CD4-positive, alpha-beta memory T cell (primary cell): ENCODE results near the gene GALNT18. TPM values are rescaled to one million over a fixed set of nuclear protein-coding genes. Genes with fewer than 3 reads are reported as not detected.

ENCODE experiments used
- CTCF ChIA-PET: fragments of 350-600 bp; sonication (Branson Sonifier 250); formaldehyde crosslinking; loops from one replicate; lab custom pipeline; 2021; ENCODE audit warnings: inconsistent platforms; ENCODE audit not compliant: partially characterized antibody; lab: Charles Lee
- POLR2A ChIA-PET: fragments of 350-600 bp; sonication (Branson Sonifier 250); formaldehyde crosslinking; loops from one replicate; lab custom pipeline; 2021; ENCODE audit not compliant: partially characterized antibody; lab: Charles Lee
- DNase-seq, 5 donors: peaks; one replicate each; pipeline versions ENCODE4 v3.0.0 to v3.0.0-alpha.2; 2020 to 2022; ENCODE audit warnings: mixed read lengths in 1 of 5
- H3K27ac ChIP-seq: one replicate; pipeline ENCODE4 v1.7.0; 2013; ENCODE audit warnings: low read depth, low read length
- H3K27me3 ChIP-seq: 2 replicates; pipeline ENCODE4 v1.7.0; 2013; ENCODE audit warnings: mild to moderate bottlenecking, low read length, moderate library complexity; ENCODE audit not compliant: insufficient read depth
- H3K36me3 ChIP-seq: 2 replicates; pipeline ENCODE4 v1.7.0; 2013; ENCODE audit warnings: mild to moderate bottlenecking, low read length, moderate library complexity; ENCODE audit not compliant: insufficient read depth
- H3K4me1 ChIP-seq: 2 replicates; pipeline ENCODE4 v1.7.0; 2013; ENCODE audit warnings: mild to moderate bottlenecking, low read length, moderate library complexity; ENCODE audit not compliant: insufficient read depth
- H3K4me3 ChIP-seq, 2 donors: one replicate each; pipeline ENCODE4 v1.7.0; 2013; ENCODE audit warnings: low read length in 2 of 2, mild to moderate bottlenecking in 1 of 2
- H3K9me3 ChIP-seq, 2 donors: one replicate each; pipeline ENCODE4 v1.7.0; 2013; ENCODE audit warnings: low read length in 2 of 2, control low read depth in 1 of 2; ENCODE audit not compliant: control insufficient read depth in 1 of 2
- H3K27ac Mint-ChIP-seq, 7 donors: one replicate each; pipeline ENCODE4 v1.8.0; 2020 to 2021; ENCODE audit warnings: mixed read lengths in 7 of 7, mild to moderate bottlenecking in 6 of 7, inconsistent platforms in 3 of 7, moderate library complexity in 3 of 7
- H3K27me3 Mint-ChIP-seq, 2 donors: one replicate each; pipeline ENCODE4 v1.8.0; 2020 to 2021; ENCODE audit warnings: mixed read lengths in 2 of 2
- H3K36me3 Mint-ChIP-seq, 2 donors: one replicate each; pipeline ENCODE4 v1.8.0; 2020 to 2021; ENCODE audit warnings: mixed read lengths in 2 of 2, inconsistent platforms in 1 of 2, mild to moderate bottlenecking in 1 of 2
- H3K4me1 Mint-ChIP-seq, 4 donors: one replicate each; pipeline ENCODE4 v1.8.0; 2020 to 2021; ENCODE audit warnings: mixed read lengths in 4 of 4, mild to moderate bottlenecking in 1 of 4
- H3K4me3 Mint-ChIP-seq, 8 donors: one replicate each; pipeline ENCODE4 v1.8.0; 2020 to 2021; ENCODE audit warnings: mixed read lengths in 8 of 8, mild to moderate bottlenecking in 7 of 8, moderate library complexity in 6 of 8, inconsistent platforms in 3 of 8
- H3K9me3 Mint-ChIP-seq, 8 donors: one replicate each; pipeline ENCODE4 v1.8.0; 2020 to 2021; ENCODE audit warnings: mixed read lengths in 8 of 8, mild to moderate bottlenecking in 5 of 8, inconsistent platforms in 3 of 8, moderate library complexity in 1 of 8
- intact Hi-C: fragments of 100-400 bp; cut with micrococcal nuclease; formaldehyde crosslinking; loops from one replicate; pipeline ENCODE4 v1.15.1; 2023
- polyA plus RNA-seq, 2 donors: library from polyadenylated mRNA; unstranded; fragments of 300-500 nt; fragmentation: Illumina TruSeq; gene quantifications; one replicate each; pipeline ENCODE4 v1.2.3, GENCODE V29; 2021
- total RNA-seq, 2 experiments: library from RNA; stranded (reverse); gene quantifications; one replicate each; pipeline ENCODE4 v1.2.3, GENCODE V29; 2021

Gene GALNT18
- total and polyA plus RNA-seq, 4 experiments from 2014 or later, result not detected

DNA sequence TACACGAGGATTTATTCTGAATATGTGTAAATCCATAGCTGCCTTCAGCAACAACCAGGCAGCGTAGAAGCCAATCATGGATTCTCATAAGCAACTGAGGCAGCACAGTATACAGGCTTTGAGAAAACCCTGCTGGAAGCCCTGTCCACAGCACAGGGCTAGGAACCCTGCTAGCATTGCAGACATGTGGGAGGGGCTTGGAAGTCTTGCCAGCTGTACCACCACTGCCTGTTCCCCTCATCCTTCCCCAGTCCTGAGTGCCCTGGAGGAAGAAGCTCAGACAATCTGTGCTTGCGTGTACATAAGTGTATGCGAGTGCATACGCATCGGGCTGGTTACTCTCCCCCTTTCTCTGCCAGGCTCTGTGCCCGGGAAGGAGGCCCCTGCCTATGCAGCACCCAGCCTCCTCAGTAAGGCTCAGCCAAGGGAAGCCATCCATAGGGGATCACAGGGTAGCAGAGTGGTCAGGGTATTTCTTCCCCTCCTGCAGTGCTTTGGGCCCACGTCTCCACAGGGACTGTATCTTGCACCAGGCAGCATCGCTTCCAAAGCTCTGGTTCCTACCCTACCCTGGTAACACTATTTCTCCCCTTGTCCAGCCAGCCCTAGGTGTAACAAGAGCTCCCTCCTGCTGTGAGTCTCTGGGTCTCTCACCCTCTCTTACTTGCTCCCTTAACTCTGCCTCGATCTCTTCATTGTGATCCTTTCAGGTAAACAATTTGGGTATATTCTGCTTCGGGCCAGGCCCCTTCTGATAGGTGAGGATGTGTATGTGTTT lies 90.5 kb downstream of the GALNT18 start:
- no peak overlapping the region for H3K27ac ChIP-seq
- ChIA-PET CTCF (no interaction called here), POLR2A (no interaction called here)
- Mint-ChIP-seq H3K27ac (no peak overlapping the region), H3K4me1 (no peaks in the 10 kb centered on the region), H3K36me3 (no peaks in the 10 kb centered on the region), H3K27me3 (peaks cover 2 to 3% of the 10 kb centered on the region in 2 donors), H3K4me3 (no peak overlapping the region), H3K9me3 (peaks cover 0 to 4% (median 0%) of the 10 kb centered on the region in 8 donors)
- H3K4me3 ChIP-seq, result no peak overlapping the region
- H3K4me1 ChIP-seq, result no peaks in the 10 kb centered on the region
- intact Hi-C loops, result no loop called here
- no peaks in the 10 kb centered on the region for H3K27me3 ChIP-seq
- DNase-seq, result no peak
- no peaks in the 10 kb centered on the region for H3K36me3 ChIP-seq
- no peaks in the 10 kb centered on the region for H3K9me3 ChIP-seq

DNA sequence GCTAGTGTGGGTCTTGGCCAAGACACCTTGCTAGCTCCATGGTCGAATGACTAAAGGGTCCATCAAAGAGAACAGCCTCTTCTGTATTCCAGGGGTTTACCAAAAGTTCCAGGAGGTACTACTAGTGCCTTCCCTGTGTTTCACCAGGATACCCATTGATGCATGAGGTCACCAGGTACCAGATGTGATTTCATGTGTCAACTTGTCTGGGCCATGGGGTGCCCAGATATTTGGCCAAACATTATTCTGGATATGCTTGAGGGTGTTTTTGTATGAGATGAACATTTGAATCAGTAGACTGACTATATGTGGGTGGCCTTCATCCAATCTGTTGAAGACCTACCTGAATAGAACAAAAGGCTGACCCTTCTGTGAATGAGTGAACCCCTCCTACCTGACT lies 92.8 kb downstream of the GALNT18 start:
- H3K27ac Mint-ChIP-seq, result no peak overlapping the region
- Histone ChIP-seq H3K9me3 (no peaks in the 10 kb centered on the region), H3K4me3 (no peak overlapping the region), H3K4me1 (no peaks in the 10 kb centered on the region), H3K27me3 (no peaks in the 10 kb centered on the region), H3K36me3 (no peaks in the 10 kb centered on the region), H3K27ac (no peak overlapping the region)
- no peaks in the 10 kb centered on the region for H3K36me3 Mint-ChIP-seq
- no peak overlapping the region for H3K4me3 Mint-ChIP-seq
- peaks cover 0 to 4% (median 0%) of the 10 kb centered on the region in 8 donors for H3K9me3 Mint-ChIP-seq
- DNase-seq, result no peak
- ChIA-PET CTCF (no interaction called here), POLR2A (no interaction called here)
- intact Hi-C loops, result no loop called here
- H3K27me3 Mint-ChIP-seq, result peaks cover 0 to 2% of the 10 kb centered on the region in 2 donors
- H3K4me1 Mint-ChIP-seq, result no peaks in the 10 kb centered on the region

- no peak for DNase-seq
- Mint-ChIP-seq H3K4me3 (no peak overlapping the region), H3K27me3 (peaks cover 0 to 2% of the 10 kb centered on the region in 2 donors), H3K36me3 (no peaks in the 10 kb centered on the region), H3K9me3 (peaks cover 0 to 4% (median 0%) of the 10 kb centered on the region in 8 donors), H3K4me1 (no peaks in the 10 kb centered on the region), H3K27ac (no peak overlapping the region)
- ChIA-PET CTCF (no interaction called here), POLR2A (no interaction called here)
- Histone ChIP-seq H3K4me1 (no peaks in the 10 kb centered on the region), H3K27me3 (no peaks in the 10 kb centered on the region), H3K27ac (no peak overlapping the region), H3K9me3 (no peaks in the 10 kb centered on the region), H3K36me3 (no peaks in the 10 kb centered on the region), H3K4me3 (no peak overlapping the region)
- intact Hi-C loops, result no loop called here
Observed at GRCh38 chr11:11525283-11525682, 96.5 kb downstream of the GALNT18 start.

- ChIA-PET CTCF (no interaction called here), POLR2A (no interaction called here)
- Mint-ChIP-seq H3K36me3 (no peaks in the 10 kb centered on the region), H3K4me1 (no peaks in the 10 kb centered on the region), H3K27me3 (peaks cover 0 to 2% of the 10 kb centered on the region in 2 donors), H3K9me3 (peaks cover 0 to 5% (median 0%) of the 10 kb centered on the region in 8 donors), H3K27ac (no peak overlapping the region), H3K4me3 (no peak overlapping the region)
- Histone ChIP-seq H3K27ac (no peak overlapping the region), H3K27me3 (no peaks in the 10 kb centered on the region), H3K9me3 (no peaks in the 10 kb centered on the region), H3K4me1 (no peaks in the 10 kb centered on the region), H3K36me3 (no peaks in the 10 kb centered on the region), H3K4me3 (no peak overlapping the region)
- intact Hi-C loops, result no loop called here
- no peak for DNase-seq
Observed at GRCh38 chr11:11524436-11525061, 97.3 kb downstream of the GALNT18 start.

- Histone ChIP-seq H3K4me1 (no peaks in the 10 kb centered on the region), H3K27me3 (no peaks in the 10 kb centered on the region), H3K9me3 (no peaks in the 10 kb centered on the region), H3K27ac (no peak overlapping the region), H3K4me3 (no peak overlapping the region), H3K36me3 (no peaks in the 10 kb centered on the region)
- no peaks in the 10 kb centered on the region for H3K4me1 Mint-ChIP-seq
- H3K27me3 Mint-ChIP-seq, result peaks cover 0 to under 1% of the 10 kb centered on the region in 2 donors
- intact Hi-C loops, result no loop called here
- DNase-seq, result no peak
- H3K36me3 Mint-ChIP-seq, result no peaks in the 10 kb centered on the region
- ChIA-PET POLR2A (no interaction called here), CTCF (no interaction called here)
- H3K27ac Mint-ChIP-seq, result no peak overlapping the region
- H3K9me3 Mint-ChIP-seq, result peaks cover 0 to 3% (median 0%) of the 10 kb centered on the region in 8 donors
- no peak overlapping the region for H3K4me3 Mint-ChIP-seq
Observed at GRCh38 chr11:11522591-11522990, 99.2 kb downstream of the GALNT18 start.

DNA sequence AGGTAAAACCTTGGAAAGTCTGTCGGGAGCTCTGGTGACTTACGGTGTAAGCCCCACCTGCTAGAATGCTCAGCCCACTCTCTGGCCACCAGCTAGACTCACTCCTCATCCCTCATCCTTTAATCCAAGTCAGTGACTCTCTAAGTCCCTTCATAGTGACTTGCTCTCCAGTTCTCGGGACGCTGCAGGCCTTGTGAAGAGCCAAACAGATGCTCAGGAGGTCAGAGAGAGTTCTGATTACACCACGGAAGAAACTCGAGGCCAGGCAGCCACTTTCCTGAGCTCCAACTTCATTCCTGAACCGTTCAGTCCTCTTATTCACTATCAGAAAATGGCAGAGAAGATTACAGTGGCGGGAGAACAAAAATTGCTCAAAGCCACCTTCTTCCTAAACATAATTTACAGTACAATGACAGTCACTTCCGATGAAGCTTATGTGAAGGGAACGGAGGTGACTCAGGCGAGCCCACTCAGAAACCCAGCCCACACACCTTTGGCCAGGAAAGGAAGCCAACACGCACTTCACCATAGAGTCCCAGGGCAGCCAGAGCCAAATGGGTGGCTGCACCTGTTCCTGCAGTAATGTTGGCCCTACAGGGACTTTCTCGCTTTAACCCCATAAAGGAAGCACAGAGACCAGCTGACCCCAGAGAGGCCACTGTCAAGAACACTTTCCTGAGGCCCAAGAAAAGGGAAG lies 100.4 kb downstream of the GALNT18 start:
- Mint-ChIP-seq H3K4me1 (no peaks in the 10 kb centered on the region), H3K4me3 (no peak overlapping the region), H3K27ac (no peak overlapping the region), H3K27me3 (peaks cover 0 to 2% of the 10 kb centered on the region in 2 donors), H3K36me3 (no peaks in the 10 kb centered on the region), H3K9me3 (peaks cover 0 to 3% (median 0%) of the 10 kb centered on the region in 8 donors)
- H3K27me3 ChIP-seq, result no peaks in the 10 kb centered on the region
- H3K4me1 ChIP-seq, result no peaks in the 10 kb centered on the region
- no peak overlapping the region for H3K4me3 ChIP-seq
- no peak for DNase-seq
- no peaks in the 10 kb centered on the region for H3K9me3 ChIP-seq
- ChIA-PET CTCF (no interaction called here), POLR2A (no interaction called here)
- H3K27ac ChIP-seq, result no peak overlapping the region
- H3K36me3 ChIP-seq, result no peaks in the 10 kb centered on the region
- intact Hi-C loops, result no loop called here

DNA sequence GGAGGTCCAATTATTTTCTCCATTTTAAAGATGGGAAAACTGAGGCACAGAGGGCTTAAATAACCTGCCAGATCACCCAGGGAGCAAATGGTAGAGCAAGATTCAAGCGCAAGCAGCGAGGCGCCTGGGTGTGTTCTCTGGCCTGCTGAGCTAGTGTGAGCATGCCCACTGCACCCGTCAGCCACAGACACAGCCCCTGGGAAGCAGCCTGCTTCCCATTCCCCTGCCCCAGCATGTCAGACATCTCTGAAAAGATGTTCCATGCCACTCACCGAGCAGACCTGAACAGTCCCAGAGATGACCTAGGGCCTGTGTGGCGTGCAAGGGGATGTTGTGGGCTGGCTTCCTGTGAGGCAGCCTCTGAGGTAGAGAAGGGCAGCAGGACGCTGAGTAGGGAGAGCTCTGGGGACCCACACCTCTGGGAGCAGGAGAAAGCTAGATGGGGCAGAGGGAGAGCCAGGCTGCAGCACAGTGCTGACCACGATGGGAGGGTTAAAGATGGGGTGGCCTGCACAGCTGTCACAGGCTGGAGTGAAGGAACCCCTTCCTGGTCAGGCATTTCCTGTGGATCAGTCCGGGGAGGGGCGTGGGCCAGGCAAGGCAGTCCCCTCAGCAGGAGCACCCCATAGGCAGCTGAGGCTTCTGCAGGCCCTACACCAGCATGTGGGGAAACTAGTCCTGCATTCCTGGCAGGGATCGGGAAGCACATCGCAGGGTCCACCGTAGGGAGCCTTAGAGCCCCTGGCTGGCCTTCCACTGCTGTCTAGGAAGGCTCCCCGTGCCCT lies 101.4 kb downstream of the GALNT18 start:
- Mint-ChIP-seq H3K36me3 (no peaks in the 10 kb centered on the region), H3K9me3 (peaks cover 0 to 3% (median 0%) of the 10 kb centered on the region in 8 donors), H3K4me3 (no peak overlapping the region), H3K4me1 (no peaks in the 10 kb centered on the region), H3K27me3 (peaks cover 0 to 2% of the 10 kb centered on the region in 2 donors), H3K27ac (no peak overlapping the region)
- CTCF ChIA-PET, result no interaction called here
- intact Hi-C loops, result no loop called here
- Histone ChIP-seq H3K36me3 (no peaks in the 10 kb centered on the region), H3K27ac (no peak overlapping the region), H3K27me3 (no peaks in the 10 kb centered on the region), H3K4me1 (no peaks in the 10 kb centered on the region), H3K9me3 (no peaks in the 10 kb centered on the region), H3K4me3 (no peak overlapping the region)
- DNase-seq, result no peak
- POLR2A ChIA-PET, result no interaction called here
